ENCODE measurements around the gene C5orf22.

DNA sequence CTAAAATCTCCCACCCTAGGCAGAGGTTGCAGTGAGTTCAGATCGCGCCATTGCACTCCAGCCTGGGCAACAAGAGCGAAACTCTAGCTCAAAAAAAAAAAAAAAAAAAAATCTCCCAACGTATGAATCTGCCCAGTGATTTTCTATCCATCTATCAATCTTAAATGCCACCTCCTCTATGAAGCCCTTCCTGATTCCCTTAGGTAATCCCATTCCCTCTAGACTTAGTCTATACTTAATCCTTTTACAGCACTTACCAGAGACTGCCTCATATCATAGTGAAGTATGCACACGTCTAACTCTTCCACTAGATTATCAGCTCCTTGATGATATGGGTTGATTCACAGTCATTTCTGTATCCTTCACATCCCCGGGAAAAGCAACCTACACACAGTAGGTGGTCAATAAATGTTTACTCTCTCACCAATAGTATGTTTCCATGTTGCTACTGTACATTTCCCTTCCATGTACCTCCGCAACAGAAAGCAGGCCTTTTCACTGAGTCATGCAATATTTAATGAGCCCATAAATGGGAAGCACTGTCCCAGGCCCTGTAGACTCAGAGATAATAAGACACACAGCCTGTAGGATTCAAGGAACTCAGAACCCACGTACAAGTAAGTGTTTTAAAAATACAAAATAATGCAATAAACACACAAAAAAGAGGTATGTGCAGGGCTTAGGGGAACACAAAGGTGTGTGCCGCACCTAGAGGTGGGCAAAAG lies 1.4 kb upstream of the C5orf22 start:
- no peak for TF ChIP-seq EZH2 (IDR thresholded peaks at IDR 0.05; ENCODE audit: borderline replicate concordance, insufficient read depth, low read depth, low read length, poor library complexity, severe bottlenecking)
- TF ChIP-seq, protein P1, sequence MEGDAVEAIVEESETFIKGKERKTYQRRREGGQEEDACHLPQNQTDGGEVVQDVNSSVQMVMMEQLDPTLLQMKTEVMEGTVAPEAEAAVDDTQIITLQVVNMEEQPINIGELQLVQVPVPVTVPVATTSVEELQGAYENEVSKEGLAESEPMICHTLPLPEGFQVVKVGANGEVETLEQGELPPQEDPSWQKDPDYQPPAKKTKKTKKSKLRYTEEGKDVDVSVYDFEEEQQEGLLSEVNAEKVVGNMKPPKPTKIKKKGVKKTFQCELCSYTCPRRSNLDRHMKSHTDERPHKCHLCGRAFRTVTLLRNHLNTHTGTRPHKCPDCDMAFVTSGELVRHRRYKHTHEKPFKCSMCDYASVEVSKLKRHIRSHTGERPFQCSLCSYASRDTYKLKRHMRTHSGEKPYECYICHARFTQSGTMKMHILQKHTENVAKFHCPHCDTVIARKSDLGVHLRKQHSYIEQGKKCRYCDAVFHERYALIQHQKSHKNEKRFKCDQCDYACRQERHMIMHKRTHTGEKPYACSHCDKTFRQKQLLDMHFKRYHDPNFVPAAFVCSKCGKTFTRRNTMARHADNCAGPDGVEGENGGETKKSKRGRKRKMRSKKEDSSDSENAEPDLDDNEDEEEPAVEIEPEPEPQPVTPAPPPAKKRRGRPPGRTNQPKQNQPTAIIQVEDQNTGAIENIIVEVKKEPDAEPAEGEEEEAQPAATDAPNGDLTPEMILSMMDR (IDR thresholded peaks at IDR 0.05), result no peak
